OCI-LY1 (cell line): Measurements from ENCODE around the gene RNF151.

ENCODE experiments used
- H2AFZ ChIP-seq: fragments of 200-600 bp; sonication (generic), shearing (Covaris generic); 2 replicates; pipeline ENCODE4 v1.6.0; 2014; ENCODE audit warnings: antibody characterized with exemption, mild to moderate bottlenecking, low read length
- H3F3A ChIP-seq: fragments of 200-600 bp; sonication (generic), shearing (Covaris generic); 2 replicates; pipeline ENCODE4 v1.6.0; 2014; ENCODE audit warnings: mild to moderate bottlenecking, antibody characterized with exemption, low read length, moderate library complexity; ENCODE audit not compliant: insufficient read depth
- H3K27ac ChIP-seq: fragments of 200-600 bp; sonication (generic); 2 replicates; pipeline ENCODE4 v1.5.1; 2014; ENCODE audit warnings: low read length, mixed run types, mild to moderate bottlenecking, low read depth; ENCODE audit not compliant: poor library complexity, severe bottlenecking
- H3K27me3 ChIP-seq: fragments of 200-600 bp; sonication (generic); 2 replicates; pipeline ENCODE4 v1.6.0; 2014; ENCODE audit warnings: antibody characterized with exemption, mild to moderate bottlenecking, low read length, moderate library complexity; ENCODE audit not compliant: insufficient read depth
- H3K36me3 ChIP-seq: fragments of 200-600 bp; sonication (generic); 2 replicates; pipeline ENCODE4 v1.6.1; 2014; ENCODE audit warnings: mild to moderate bottlenecking, antibody characterized with exemption, low read length, moderate library complexity, mixed read lengths; ENCODE audit not compliant: insufficient read depth
- H3K4me1 ChIP-seq: fragments of 200-600 bp; sonication (generic); 2 replicates; pipeline ENCODE4 v1.5.1; 2014; ENCODE audit warnings: mild to moderate bottlenecking, low read length, moderate library complexity; ENCODE audit not compliant: insufficient read depth, severe bottlenecking
- H3K4me2 ChIP-seq: fragments of 200-600 bp; sonication (generic), shearing (Covaris generic); 2 replicates; pipeline ENCODE4 v1.6.1; 2014; ENCODE audit warnings: low read length
- H3K4me3 ChIP-seq: fragments of 200-600 bp; sonication (generic); 2 replicates; pipeline ENCODE4 v1.5.1; 2014; ENCODE audit warnings: low read length, low read depth, mild to moderate bottlenecking, mixed read lengths; ENCODE audit not compliant: poor library complexity, severe bottlenecking
- H3K79me2 ChIP-seq: fragments of 200-600 bp; shearing (Covaris generic); 2 replicates; pipeline ENCODE4 v1.6.1; 2016; ENCODE audit warnings: mixed run types, low read length, mixed read lengths; ENCODE audit not compliant: insufficient read depth
- H3K9ac ChIP-seq: fragments of 200-600 bp; sonication (generic), shearing (Covaris generic); 2 replicates; pipeline ENCODE4 v1.6.1; 2014; ENCODE audit warnings: mild to moderate bottlenecking, low read length, mixed read lengths
- H3K9me2 ChIP-seq: fragments of 200-600 bp; sonication (generic), shearing (Covaris generic); 2 replicates; pipeline ENCODE4 v1.6.1; 2014; ENCODE audit warnings: low read depth, mild to moderate bottlenecking, low read length, mixed read lengths
- H3K9me3 ChIP-seq: fragments of 200-600 bp; shearing (Covaris generic); 2 replicates; pipeline ENCODE4 v1.6.1; 2014; ENCODE audit warnings: low read length, mixed read lengths
- H4K20me1 ChIP-seq: fragments of 200-600 bp; sonication (generic), shearing (Covaris generic); 2 replicates; pipeline ENCODE4 v1.6.0; 2016; ENCODE audit warnings: mild to moderate bottlenecking, low read length; ENCODE audit not compliant: insufficient read depth
- EZH2 ChIP-seq: fragments of 200-600 bp; sonication (generic), shearing (Covaris generic); IDR thresholded peaks from 2 replicates; pipeline ENCODE4 v1.8.0; 2017; ENCODE audit warnings: borderline replicate concordance, mixed run types, mild to moderate bottlenecking, antibody characterized with exemption, low read length, moderate library complexity, mixed read lengths
- TF ChIP-seq, protein P1 (sequence below): fragments of 200-600 bp; sonication (generic), shearing (Covaris generic); IDR thresholded peaks from 2 replicates; pipeline ENCODE4 v1.5.1; 2017; ENCODE audit warnings: mild to moderate bottlenecking, antibody characterized with exemption, low read length, moderate library complexity, mixed read lengths

RNF151 gene

DNA sequence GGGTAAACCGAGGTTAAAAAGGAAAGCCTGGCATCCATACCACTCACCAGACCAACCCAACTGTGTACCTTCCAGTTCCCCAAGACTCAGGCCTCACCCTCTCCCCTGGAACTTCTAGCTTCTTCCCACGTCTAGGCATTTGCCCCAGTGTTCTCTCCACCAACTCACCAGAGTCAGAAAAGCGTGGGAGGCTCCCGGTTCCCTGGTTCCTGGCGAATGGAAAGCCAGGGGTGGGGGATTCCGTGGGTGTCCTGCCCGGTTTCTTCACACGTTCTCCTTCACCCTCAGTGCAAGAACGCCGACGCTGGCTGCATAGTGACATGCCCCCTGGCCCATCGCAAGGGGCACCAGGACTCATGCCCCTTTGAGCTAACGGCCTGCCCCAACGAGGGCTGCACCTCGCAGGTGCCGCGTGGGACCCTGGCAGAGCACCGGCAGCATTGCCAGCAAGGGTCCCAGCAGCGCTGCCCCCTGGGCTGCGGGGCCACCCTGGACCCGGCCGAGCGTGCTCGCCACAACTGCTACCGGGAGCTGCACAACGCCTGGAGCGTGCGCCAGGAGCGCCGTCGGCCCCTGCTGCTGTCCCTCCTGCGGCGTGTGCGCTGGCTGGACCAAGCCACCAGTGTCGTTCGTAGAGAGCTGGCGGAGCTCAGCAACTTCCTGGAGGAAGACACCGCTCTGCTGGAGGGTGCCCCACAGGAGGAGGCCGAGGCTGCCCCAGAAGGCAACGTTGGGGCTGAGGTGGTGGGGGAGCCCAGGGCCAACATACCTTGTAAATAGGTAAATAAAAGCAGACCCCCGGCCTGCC, 1.7 kb downstream of the RNF151 start:
- Histone ChIP-seq H3K27me3 (no peaks in the 10 kb centered on the region), H4K20me1 (no peaks in the 10 kb centered on the region), H3K9ac (no peak overlapping the region), H3K27ac (no peak overlapping the region), H3K4me1 (peaks cover 35% of the 10 kb centered on the region), H3F3A (peaks cover 4% of the 10 kb centered on the region), H3K4me3 (no peak overlapping the region), H3K79me2 (peaks cover 20% of the 10 kb centered on the region), H2AFZ (no peak overlapping the region), H3K9me3 (no peaks in the 10 kb centered on the region), H3K9me2 (no peaks in the 10 kb centered on the region), H3K4me2 (no peak overlapping the region), H3K36me3 (peaks cover 12% of the 10 kb centered on the region)
- no peak for TF ChIP-seq EZH2
- TF ChIP-seq, protein P1, sequence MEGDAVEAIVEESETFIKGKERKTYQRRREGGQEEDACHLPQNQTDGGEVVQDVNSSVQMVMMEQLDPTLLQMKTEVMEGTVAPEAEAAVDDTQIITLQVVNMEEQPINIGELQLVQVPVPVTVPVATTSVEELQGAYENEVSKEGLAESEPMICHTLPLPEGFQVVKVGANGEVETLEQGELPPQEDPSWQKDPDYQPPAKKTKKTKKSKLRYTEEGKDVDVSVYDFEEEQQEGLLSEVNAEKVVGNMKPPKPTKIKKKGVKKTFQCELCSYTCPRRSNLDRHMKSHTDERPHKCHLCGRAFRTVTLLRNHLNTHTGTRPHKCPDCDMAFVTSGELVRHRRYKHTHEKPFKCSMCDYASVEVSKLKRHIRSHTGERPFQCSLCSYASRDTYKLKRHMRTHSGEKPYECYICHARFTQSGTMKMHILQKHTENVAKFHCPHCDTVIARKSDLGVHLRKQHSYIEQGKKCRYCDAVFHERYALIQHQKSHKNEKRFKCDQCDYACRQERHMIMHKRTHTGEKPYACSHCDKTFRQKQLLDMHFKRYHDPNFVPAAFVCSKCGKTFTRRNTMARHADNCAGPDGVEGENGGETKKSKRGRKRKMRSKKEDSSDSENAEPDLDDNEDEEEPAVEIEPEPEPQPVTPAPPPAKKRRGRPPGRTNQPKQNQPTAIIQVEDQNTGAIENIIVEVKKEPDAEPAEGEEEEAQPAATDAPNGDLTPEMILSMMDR = no peak

GRCh38 chr16:1971796-1972489, 5.3 kb downstream of the RNF151 start, which contains the start of gene TBL3:
TBL3 (plus strand) TSS chr16:1972053; CDS start chr16:1972165, 112 bp downstream.
- Histone ChIP-seq H3K9me2 (no peaks in the 10 kb centered on the region), H2AFZ (no peak within 1 kb of the TSS), H4K20me1 (no peaks in the 10 kb centered on the region), H3K27me3 (no peaks in the 10 kb centered on the region), H3K9me3 (no peaks in the 10 kb centered on the region), H3K9ac (peak within 1 kb of the TSS; percentile 81), H3K4me3 (peak within 1 kb of the TSS; percentile 95), H3K27ac (peak within 1 kb of the TSS; percentile 84), H3K36me3 (peaks cover 29% of the 10 kb centered on the region), H3K4me1 (peaks cover 27% of the 10 kb centered on the region), H3K79me2 (peaks cover 4% of the 10 kb centered on the region; the same call in 1 of the 2 replicates), H3F3A (no peaks in the 10 kb centered on the region), H3K4me2 (peak within 1 kb of the TSS; percentile 86)
- TF ChIP-seq, protein P1 = no peak
- TF ChIP-seq EZH2 = no peak

GRCh38 chr16:1972490-1972877, 5.8 kb downstream of the RNF151 start:
- H3F3A ChIP-seq = no peaks in the 10 kb centered on the region
- no peaks in the 10 kb centered on the region for H3K9me3 ChIP-seq
- TF ChIP-seq, protein P1 = no peak
- TF ChIP-seq EZH2 = no peak
- H3K36me3 ChIP-seq = peaks cover 34% of the 10 kb centered on the region
- H3K27ac ChIP-seq = no peak overlapping the region
- H3K4me3 ChIP-seq = peak overlapping the region; percentile 95
- H3K27me3 ChIP-seq = no peaks in the 10 kb centered on the region
- H3K79me2 ChIP-seq = peaks cover 4% of the 10 kb centered on the region; the same call in 1 of the 2 replicates
- H3K4me1 ChIP-seq = peaks cover 27% of the 10 kb centered on the region
- H3K9ac ChIP-seq = peak overlapping the region; percentile 81
- peak overlapping the region; percentile 86 for H3K4me2 ChIP-seq
- no peaks in the 10 kb centered on the region for H3K9me2 ChIP-seq
- no peaks in the 10 kb centered on the region for H4K20me1 ChIP-seq
- no peak overlapping the region for H2AFZ ChIP-seq
